Kidney epithelial cell (primary cell): ENCODE measurements around the gene DGKB. TPM values are rescaled to one million over a fixed set of nuclear protein-coding genes. Genes with fewer than 3 reads are reported as not detected.

Source experiments
- DNase-seq: peaks from one replicate; pipeline ENCODE4 v3.0.0-alpha.2; 2010; ENCODE audit warnings: low read depth
- H3K27me3 ChIP-seq: 2 replicates; pipeline ENCODE4 v1.6.0; 2011; ENCODE audit warnings: low read length; ENCODE audit not compliant: control insufficient read depth, insufficient read depth
- H3K36me3 ChIP-seq: 2 replicates; pipeline ENCODE4 v1.5.1; 2011; ENCODE audit warnings: low read length; ENCODE audit not compliant: control insufficient read depth, insufficient read depth
- H3K4me3 ChIP-seq: 2 replicates; pipeline ENCODE4 v1.5.1; 2011; ENCODE audit warnings: low read depth, mild to moderate bottlenecking, control low read depth, low read length
- total RNA-seq: library from RNA; depleted of rRNA; stranded (reverse); fragments of >200 nt; gene quantifications from 2 replicates; pipeline ENCODE4 v1.2.3, GENCODE V29; 2015
- TF ChIP-seq, protein P1 (sequence below): IDR thresholded peaks from 2 replicates; pipeline ENCODE4 v1.5.1; 2011; ENCODE audit warnings: mild to moderate bottlenecking, moderate library complexity, low read length, control low read depth, inconsistent platforms; ENCODE audit not compliant: insufficient read depth, poor library complexity, severe bottlenecking

The DGKB gene
- total RNA-seq, 1 donor from 2014 or later: not detected

DNA sequence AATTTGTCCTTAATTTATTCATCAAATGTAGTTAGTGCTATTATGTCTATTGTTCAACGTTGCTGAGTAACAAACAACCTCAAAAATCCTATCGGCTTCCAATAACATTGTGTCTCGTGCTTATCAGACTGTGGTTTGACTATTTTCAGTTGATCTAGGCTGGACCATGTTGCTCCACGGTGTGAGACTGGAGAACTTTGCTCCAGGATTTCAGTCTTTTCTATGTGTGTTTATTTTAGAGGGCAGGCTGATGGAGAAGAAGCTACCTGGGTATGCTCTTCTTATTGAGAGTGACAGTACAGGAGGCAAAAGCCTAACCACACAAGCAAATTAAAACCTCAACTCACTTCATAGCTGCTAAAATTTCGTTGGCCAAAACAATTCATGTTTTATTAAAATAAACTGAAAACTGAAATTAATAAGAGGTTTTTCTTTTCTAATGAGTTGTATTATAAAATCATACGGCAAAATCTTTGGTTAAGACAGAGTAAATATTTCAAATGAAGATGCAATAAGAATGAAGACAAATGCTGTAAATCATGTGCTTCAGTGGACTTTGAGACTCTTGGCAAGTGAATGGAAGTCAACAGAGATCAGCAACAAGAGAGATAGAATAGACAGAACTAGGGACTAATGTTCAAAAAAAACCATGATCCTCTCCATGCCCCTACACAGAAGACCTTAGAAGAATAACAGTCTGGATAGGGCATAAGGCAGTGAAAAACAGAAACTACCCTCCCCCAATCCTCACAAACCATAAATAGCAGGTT is 495.1 kb downstream of the DGKB start:
- no peaks in the 10 kb centered on the region for H3K36me3 ChIP-seq
- H3K27me3 ChIP-seq: no peaks in the 10 kb centered on the region
- no peak for DNase-seq

DNA sequence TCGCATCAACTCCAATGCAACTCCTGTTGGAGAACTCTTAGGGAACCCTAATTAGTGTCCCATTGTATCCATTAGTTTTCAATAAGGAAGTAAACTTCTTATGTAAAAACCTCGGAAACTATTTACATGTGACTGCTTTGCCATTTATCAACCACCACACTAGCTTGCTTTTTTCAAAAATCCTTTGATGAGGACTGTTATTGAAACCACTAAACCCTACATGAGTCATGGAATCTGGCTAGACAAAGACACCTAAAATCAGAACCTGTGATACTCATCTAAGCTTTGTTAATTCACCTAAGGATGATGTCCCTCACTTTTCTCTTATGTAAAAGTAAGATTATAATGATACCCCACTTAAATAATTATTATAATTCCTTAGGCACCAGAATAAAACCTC is 499.0 kb downstream of the DGKB start:
- TF ChIP-seq, protein P1, sequence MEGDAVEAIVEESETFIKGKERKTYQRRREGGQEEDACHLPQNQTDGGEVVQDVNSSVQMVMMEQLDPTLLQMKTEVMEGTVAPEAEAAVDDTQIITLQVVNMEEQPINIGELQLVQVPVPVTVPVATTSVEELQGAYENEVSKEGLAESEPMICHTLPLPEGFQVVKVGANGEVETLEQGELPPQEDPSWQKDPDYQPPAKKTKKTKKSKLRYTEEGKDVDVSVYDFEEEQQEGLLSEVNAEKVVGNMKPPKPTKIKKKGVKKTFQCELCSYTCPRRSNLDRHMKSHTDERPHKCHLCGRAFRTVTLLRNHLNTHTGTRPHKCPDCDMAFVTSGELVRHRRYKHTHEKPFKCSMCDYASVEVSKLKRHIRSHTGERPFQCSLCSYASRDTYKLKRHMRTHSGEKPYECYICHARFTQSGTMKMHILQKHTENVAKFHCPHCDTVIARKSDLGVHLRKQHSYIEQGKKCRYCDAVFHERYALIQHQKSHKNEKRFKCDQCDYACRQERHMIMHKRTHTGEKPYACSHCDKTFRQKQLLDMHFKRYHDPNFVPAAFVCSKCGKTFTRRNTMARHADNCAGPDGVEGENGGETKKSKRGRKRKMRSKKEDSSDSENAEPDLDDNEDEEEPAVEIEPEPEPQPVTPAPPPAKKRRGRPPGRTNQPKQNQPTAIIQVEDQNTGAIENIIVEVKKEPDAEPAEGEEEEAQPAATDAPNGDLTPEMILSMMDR: no peak
- no peak for DNase-seq

More for the DNA sequence above, 495.1 kb downstream of the DGKB start:
- TF ChIP-seq, protein P1: no peak
- no peak overlapping the region for H3K4me3 ChIP-seq

DNA sequence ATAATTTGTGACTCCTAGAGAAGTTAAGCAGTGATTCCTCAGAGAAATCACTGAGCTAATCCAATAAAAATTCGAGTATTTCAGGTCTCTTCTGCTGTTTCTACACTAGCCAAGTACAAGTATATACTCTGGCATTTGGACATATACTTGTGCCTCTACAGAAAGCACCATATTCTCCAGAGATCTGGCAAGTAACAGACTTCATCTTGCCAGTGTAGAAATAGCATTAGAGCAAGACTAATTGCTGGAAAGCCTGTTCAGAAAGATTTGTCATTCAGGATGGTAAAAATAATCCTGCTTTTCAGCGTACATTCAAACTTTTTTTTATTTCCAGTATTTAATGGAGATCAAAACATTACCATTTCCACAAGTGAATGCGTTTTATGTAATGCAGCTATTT is 502.3 kb downstream of the DGKB start:
- H3K36me3 ChIP-seq: no peaks in the 10 kb centered on the region
- TF ChIP-seq, protein P1: no peak

More for the DNA sequence above, 499.0 kb downstream of the DGKB start:
- Histone ChIP-seq H3K4me3 (no peak overlapping the region), H3K36me3 (no peaks in the 10 kb centered on the region), H3K27me3 (no peaks in the 10 kb centered on the region)

DNA sequence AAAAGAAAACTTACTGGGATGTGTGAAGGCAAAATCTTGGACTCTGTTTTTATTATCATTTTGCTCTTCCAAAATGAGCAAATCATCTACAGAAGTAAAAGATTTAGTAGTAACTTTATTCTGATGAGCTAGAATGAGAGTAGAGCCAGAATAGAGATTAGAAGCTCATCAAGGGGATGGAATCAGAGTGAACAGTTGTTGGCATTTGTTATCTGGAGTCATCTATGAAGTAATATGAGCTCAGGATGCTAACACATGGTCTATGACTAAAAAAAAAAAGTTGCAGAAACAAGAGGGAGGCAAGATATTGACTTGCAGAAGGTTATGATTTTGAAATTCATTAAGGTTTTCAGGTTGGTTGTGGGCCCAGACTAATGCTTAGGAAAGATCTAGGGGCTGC is 504.0 kb downstream of the DGKB start:
- no peak for DNase-seq
- TF ChIP-seq, protein P1: no peak
- Histone ChIP-seq H3K27me3 (no peaks in the 10 kb centered on the region), H3K36me3 (no peaks in the 10 kb centered on the region), H3K4me3 (no peak overlapping the region)

More for the DNA sequence above, 502.3 kb downstream of the DGKB start:
- no peak overlapping the region for H3K4me3 ChIP-seq
- no peaks in the 10 kb centered on the region for H3K27me3 ChIP-seq
- no peak for DNase-seq

DNA sequence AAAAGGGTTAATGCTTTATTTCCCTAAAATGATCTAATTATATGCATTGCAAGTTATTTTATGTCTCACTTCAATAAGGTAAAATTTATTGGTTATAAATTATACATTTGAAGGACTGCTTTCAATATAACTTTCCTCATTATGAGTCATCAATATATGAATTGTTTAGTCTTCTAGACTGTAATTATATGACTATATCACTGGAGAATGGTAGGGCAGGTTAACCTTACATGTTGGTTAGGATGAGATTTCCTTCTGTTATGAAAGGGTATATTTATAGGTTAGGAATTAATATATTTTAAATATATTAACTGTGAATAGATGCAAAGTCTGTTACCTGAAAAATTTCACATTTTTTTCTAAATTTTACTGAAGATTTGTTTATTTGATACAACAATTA is 506.7 kb downstream of the DGKB start:
- DNase-seq: no peak
- Histone ChIP-seq H3K36me3 (no peaks in the 10 kb centered on the region), H3K4me3 (no peak overlapping the region), H3K27me3 (no peaks in the 10 kb centered on the region)
- TF ChIP-seq, protein P1: no peak

DNA sequence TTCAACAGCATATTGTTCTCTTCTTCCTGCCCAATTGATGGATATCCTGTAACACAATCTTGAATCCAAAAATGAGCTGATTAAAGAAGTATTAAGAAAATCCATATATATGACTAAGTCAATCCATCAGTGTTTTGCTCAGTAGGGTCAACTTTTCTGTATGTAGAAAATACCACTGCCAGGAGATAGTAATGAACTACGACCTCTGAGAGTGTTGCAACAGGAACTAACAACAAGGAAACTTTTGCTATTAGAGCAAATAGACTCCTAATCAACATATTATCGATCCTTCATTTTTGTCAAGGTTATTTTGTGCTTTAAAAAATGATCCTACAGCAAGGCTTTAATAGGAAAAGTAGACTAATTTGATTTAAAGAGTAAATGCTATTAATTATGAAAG is 507.8 kb downstream of the DGKB start:
- TF ChIP-seq, protein P1: no peak
- Histone ChIP-seq H3K27me3 (no peaks in the 10 kb centered on the region), H3K4me3 (no peak overlapping the region), H3K36me3 (no peaks in the 10 kb centered on the region)
- no peak for DNase-seq
